HG03066 (cell line): ENCODE data around the gene ZNF619.

Experiments used
- ATAC-seq: cut with Tn5 transposase; IDR thresholded peaks from one replicate; pipeline ENCODE4 v1.9.1; 2021; ENCODE audit warnings: low read depth; ENCODE audit not compliant: unreplicated experiment

ZNF619 gene

DNA sequence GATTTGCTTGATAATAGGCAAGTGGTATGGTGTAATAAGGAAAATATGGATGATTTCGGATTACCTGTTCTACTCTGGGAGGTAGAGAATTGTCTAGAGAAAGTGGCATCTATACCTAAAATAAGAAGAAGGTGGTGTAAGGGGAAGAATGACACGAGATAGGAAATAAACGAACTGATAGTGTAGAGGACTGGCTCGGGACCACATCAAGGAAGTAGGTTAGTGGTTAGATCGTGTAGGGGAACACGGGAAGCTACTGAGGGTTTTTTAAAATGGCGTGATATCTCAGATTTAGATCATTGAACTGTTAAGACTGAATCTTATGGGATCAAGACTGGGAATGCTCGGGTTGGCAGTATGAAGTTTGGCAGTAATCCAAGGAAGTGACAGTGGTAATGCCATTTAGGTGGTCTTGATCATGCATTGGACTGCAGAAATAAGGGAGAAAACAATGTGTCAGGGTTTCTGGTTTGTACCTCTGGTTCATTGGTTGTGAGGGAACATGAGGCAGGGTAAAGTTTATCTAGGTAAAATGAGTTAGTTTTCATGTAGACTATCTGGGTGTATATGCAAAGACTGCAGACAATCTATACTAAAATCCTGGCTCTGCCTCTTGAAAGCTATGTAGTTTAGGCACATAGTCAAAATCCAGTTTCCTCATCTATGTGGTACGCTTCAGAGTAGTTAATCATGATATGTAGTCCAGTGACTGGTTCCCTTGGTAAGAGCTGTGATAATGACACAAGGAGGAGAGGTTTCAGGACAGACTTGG lies 12.4 kb upstream of the ZNF619 start:
- ATAC-seq = no peak

DNA sequence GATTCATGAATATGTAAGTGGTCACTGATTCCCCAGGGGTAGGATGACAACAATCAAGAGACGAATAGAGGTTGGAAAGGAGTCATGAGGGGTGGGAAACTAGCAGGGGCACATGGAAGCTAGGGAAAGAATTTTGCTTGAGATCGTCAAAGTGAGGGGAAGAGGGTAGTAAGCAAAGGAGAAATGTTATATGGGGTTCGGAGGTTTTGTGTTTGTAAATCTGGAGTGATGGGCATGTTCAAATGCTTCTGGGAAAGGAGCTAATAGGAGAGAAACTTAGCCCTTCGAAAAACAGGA lies 11.9 kb upstream of the ZNF619 start:
- no peak for ATAC-seq

DNA sequence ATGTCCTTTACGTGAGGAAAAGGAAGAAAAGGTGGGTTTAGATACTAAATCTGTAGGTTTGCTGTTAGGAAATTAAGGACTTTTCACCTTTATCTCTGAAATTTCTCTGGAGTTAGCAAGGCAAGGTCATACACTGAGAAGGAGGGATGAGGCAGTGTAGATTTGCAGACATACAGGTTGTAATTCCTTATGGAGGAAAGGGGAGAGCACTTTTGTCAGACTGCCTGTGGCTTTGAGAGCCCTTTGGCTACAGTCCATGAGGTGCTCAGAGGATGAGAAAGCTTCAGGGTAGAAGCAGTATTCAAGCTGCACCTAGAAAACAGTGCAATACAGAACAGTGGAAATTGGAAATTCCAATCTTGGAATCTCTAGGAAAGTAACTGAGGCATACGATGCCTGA lies 11.5 kb upstream of the ZNF619 start:
- no peak for ATAC-seq

DNA sequence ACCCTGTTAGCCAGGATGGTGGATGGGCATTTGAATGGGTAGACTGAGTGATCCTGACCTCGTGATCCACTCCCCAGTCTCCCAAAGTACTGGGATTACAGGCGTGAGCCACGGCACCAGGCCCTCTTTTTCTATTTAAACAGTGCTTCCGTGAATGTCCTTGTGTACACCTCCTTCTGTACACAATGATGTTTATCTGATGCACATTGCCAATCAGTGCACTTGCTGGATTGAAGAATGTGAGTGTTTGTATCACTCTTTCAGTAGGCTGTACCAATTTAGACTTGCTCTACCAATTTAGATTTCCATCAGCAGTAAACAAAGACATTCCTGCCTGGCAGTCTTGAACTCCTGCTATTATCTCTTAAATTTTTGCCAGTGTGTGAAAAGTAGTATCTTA lies 8.9 kb upstream of the ZNF619 start:
- ATAC-seq = no peak

DNA sequence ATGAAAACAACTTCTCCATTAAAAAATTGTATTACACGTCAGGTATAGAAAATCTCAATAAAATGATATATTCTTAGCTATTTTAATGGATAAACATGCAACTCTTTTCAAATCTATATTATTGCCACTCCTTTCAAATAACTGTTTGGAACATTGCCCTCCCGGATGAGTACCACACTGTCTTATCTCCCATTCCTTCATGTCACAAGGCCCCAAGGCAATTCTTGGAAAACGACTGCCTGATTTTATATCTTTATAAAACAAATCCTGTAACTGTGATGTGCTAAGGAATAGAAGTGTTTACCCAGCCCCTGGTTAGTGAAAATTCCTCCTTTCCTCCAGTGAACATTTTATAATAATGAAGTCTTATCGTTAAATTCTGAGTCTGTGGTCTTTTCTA lies 6.2 kb upstream of the ZNF619 start:
- no peak for ATAC-seq

DNA sequence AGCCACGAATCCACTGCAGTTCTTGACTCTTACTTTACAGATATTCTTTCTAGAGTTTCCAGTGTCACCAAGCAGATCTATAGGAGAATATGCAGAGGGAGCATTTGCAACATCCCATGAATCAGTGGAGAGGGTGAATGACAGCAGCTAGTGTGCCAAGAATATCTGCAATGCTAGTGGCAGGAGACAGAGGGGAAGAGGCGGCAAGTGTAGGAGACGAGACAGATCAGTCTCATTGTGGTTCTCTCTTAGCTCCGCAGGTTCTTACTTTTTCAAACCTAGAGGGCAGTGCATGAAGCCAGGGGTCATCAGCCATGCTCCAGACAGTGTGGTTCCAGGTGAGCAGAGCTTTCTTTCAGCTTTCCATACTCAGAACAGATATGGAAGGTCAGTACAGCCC lies 744 bp downstream of the ZNF619 start:
- ATAC-seq = no peak

DNA sequence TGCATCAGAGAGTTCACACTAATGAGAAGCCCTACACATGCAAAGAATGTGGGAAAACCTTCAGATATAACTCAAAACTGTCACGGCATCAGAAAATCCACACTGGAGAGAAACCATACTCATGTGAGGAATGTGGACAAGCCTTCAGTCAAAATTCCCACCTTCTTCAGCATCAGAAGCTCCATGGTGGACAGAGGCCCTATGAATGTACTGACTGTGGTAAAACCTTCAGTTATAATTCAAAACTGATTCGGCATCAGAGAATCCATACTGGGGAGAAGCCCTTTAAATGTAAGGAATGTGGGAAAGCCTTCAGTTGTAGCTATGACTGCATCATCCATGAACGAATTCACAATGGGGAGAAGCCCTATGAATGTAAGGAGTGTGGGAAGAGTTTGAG lies 10.2 kb downstream of the ZNF619 start:
- no peak for ATAC-seq

- no peak for ATAC-seq
These were observed 14.0 kb downstream of the ZNF619 start for GRCh38 chr3:40490916-40491315.

DNA sequence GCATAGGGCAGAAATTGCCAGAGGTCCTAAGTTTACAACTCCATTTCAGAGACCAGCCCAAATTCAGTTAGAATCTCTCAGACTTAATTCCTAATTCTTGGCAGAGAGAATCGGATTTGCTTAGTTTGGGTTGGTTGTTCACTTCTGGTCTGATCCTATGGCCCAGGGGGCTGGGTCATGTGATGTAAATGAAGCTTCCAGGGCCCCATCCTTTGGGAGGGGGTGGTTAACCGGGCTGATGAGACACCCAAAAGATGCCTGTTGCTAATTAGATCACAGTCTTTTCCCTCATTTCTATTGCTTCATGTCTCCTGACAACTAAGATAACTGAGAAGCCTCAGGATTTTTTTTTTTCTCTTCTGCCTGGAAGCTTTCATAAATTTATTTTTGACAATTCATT lies 17.8 kb downstream of the ZNF619 start:
- no peak for ATAC-seq

DNA sequence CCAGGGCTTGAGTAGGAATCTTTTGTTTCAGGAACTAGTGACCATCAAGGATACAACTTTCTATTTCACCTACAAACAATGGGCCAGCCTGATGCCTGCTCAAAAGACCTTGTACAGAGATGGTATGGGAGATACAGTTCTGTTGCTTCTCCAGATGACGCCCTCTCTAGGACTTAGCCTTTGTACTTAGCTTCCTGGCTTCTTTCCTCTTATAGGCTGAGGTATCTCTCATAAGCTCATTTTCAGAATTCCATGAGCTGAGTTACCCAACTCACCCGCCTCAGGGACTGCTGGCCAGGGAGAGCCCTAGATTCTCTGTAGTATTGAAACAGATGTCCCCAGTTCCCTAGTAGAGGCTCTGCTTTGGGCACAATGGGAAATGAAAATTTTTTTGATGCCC lies 20.4 kb downstream of the ZNF619 start:
- ATAC-seq = no peak

- ATAC-seq = no peak
These were observed 23.0 kb downstream of the ZNF619 start for GRCh38 chr3:40499952-40500351.

DNA sequence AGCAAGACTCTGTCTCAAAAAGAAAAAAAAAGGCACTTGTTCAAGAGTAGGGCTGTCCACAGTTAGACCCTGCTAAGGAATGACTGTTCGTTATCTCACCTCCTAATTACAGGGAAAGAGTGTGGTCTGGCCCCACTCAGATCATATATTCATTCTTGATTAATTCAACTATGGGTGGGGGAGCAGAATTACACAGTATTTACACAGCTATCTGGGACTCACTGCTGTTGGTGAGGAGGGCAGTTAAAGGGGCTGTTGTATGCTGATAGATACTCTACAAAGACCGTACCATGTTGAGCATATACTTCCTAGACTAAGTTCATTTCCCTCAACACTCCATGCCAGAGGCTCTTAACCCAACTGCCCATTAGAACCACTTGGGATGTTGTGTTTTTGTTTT lies 25.1 kb downstream of the ZNF619 start:
- no peak for ATAC-seq

- ATAC-seq = no peak
These were observed 27.9 kb downstream of the ZNF619 start for GRCh38 chr3:40504636-40505430.

DNA sequence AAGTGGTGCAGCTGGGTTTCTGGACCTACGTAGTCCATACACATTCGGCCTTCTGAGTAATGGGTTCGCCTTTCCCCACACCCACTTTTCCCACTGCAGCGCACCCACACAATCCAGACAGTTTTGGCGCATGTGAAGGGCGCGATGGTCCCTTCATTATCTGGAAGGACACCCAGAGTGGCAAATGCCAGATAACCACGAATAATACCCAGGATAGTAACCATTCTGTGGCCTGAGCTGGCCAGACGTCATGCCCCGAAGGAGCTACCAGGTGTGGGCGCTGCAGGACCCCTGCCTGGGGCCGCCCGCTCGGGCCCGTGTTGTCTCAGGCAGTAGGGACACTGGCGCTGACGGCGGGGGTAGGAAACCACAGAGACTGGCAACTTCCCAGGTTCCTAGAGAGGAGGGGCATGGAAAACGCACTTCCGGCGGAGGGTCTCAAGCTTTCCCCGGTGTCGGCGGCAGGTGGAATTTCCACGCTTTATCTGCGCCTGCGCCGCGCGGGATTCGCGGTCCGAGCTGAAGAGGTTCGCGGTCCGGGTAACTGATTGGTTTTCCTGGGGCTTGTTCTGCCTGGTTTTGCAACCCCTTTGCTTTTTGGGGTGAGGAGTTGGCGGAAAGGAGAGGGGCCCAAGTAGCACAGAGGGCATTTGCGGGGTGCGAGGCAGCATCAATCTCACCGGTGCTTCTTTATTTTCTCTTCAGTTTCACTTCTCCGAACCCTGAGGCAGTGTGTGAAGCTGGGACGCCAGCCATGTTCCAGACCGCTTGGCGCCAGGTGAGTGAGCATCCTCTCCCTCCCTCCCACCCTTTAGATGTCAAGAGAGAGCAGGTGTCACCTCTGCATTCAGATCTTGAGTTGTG lies 28.9 kb downstream of the ZNF619 start, which contains the start of gene ZNF620:
Gene ZNF620, plus strand, starts transcription at position 441 of the 864 bp plus-strand sequence. Its CDS starts 314 bp downstream, at position 755.
- ATAC-seq = peak; percentile 81

DNA sequence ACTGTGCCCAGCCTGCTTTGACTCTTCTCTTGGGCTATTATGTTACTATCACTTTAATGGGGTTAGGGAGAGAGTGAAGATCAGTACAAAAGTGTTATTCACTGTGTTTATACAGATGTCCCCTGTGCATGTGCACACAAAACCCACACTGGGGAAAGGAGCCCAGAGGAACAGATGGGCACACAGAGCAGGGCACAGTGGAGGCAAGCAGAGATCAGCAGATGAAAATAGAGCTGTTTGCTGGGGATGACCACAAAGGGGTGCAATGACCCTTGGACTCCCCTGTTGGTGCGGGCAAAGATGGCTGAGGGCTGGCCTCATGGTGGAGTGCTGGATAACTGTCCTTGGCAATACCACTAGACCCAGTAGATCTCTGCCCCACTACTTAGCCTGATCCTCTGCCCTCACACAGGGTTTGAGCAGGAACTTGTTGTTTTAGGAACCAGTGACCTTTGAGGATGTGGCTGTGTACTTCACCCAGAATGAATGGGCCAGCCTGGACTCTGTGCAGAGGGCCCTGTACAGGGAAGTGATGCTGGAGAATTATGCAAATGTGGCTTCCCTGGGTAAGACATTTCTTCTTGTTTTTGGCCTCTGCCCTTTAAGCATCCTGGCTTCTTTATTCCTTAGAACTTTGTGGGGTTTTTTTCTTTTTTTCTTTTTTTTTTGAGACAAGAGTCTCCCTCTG lies 34.3 kb downstream of the ZNF619 start:
- ATAC-seq = no peak

GRCh38 chr3:40516201-40516600 lies 39.3 kb downstream of the ZNF619 start:
- no peak for ATAC-seq

GRCh38 chr3:40518067-40518466 lies 41.1 kb downstream of the ZNF619 start:
- ATAC-seq = no peak

DNA sequence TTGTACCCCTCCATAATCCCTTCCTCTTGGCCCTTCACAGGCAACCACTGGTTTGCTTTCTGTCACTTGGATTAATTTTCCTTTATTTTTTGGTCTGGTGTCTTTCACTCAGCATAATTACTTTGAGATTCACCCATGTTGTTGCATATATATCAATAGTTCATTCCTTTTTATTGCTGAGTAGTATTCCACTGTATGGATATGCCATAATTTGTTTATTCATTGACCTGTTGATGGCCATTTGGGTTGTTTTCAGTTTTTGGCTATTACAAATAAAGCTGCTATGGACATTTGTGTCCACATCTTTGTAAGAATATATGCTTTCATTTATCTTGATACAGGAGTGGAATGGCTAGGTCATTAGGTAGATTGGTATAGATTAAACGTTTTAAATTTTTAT lies 41.9 kb downstream of the ZNF619 start:
- no peak for ATAC-seq

DNA sequence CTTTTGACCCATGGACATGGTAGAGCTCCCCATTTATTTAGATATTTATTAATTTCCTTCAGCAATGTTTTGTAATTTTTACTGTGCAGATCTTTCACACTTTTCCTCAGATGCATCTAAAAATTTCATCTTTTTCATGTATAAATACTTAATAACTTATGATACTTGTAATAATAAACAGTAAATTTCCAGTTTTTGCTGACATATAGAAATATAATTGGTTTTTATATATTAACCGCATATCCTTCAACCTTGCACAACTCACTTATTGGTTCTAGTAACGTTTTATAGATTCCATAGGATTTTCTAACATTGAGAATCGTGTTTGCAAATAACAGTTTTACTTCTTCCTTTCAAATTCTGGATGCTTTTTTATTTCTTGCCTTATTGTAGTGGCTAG lies 44.3 kb downstream of the ZNF619 start:
- no peak for ATAC-seq

GRCh38 chr3:40523781-40524180 lies 46.9 kb downstream of the ZNF619 start:
- ATAC-seq = no peak

DNA sequence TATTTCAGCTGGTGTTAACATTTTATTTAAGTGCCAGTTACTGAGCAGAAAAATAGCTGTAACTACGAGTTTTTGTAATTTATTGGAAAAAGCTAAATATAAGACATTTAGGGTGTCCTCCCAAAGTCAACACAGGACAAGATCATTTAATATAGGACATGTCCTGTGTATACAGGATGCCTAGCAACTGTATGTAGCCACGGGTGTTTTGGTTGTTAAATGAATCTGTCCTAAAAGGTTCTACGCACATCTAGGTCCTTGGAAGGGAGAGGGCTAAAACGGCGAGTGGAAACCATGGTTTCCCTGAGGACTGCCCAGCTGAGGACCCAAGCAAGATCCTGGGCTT lies 47.3 kb downstream of the ZNF619 start:
- peak; percentile 16 for ATAC-seq
